Stimulated activated naive B cell treated with anti-CD40 and anti-IgM and Interleukin-4, amounts not matched to agents 10 μg/mL and 1 μg/mL and 100 μg/mL, for 72 hours (primary cell): Measurements from ENCODE around the gene POFUT2.

Source experiments
- ATAC-seq, 2 donors: fragments of 150-1000 bp; cut with Tn5 transposase; replicated peaks; 2 replicates each; pipeline ENCODE4 v1.10.0; 2021; ENCODE audit warnings: moderate library complexity in 1 of 2
- DNase-seq: peaks from one replicate; pipeline ENCODE4 v3.0.0; 2021
- H3K27ac Mint-ChIP-seq: one replicate; pipeline ENCODE4 v1.8.0; 2022; ENCODE audit warnings: mild to moderate bottlenecking, mixed read lengths
- H3K27me3 Mint-ChIP-seq, 2 donors: one replicate each; pipeline ENCODE4 v1.8.0; 2022; ENCODE audit warnings: mixed read lengths in 2 of 2
- H3K36me3 Mint-ChIP-seq, 2 donors: one replicate each; pipeline ENCODE4 v1.8.0; 2022; ENCODE audit warnings: mixed read lengths in 2 of 2, mild to moderate bottlenecking in 1 of 2
- H3K4me1 Mint-ChIP-seq, 2 donors: one replicate each; pipeline ENCODE4 v1.8.0; 2022; ENCODE audit warnings: mixed read lengths in 2 of 2, mild to moderate bottlenecking in 1 of 2
- H3K4me3 Mint-ChIP-seq, 2 donors: one replicate each; pipeline ENCODE4 v1.8.0; 2022; ENCODE audit warnings: mild to moderate bottlenecking in 2 of 2, mixed read lengths in 2 of 2, moderate library complexity in 1 of 2
- H3K9me3 Mint-ChIP-seq, 2 donors: one replicate each; pipeline ENCODE4 v1.8.0; 2022; ENCODE audit warnings: mixed read lengths in 2 of 2, mild to moderate bottlenecking in 1 of 2

The POFUT2 gene

DNA sequence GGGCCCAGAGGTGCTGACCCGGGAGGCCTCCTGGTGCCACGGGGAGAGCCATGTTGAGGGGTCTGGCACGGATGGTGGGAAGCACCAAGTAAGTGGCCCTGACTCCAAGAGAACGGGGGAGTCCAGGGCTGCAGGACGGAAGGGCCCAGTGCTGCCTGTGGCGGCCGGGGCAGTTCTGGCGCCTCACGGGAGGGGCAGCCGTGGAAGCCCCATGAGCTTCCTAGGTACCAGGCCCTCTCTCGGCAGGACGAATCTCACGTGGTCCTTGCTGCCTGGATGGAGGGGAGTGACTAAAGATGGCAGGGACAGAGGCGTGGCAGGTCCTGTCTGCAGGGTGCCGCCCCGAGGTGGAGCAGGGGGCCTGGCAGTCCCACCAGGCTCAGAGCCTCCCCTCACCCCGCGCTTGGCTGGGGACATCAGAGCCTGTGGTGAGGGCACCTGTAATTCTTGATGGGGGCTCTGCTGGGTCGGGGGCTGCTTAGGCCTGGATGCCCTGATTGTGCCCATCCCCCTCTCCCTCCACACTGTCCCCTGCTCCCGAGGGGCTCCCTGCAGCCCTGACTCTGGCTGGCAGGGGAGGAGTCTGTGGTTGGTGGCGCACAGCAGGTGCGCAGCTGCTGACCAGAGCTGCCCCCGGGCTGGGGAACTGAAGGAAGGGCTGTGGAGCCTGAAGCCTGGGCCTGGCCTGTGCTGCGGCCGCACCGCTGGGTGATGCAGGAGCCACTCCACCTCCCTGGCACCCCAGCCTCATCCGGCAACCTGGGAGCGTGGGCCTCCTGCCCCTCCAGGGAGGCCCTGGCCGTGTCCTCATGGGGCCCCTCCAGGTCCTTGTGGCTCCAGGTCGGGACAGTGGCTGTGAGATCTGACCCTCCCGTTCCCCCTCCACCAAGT lies 31.4 kb downstream of the POFUT2 start:
- H3K36me3 Mint-ChIP-seq, result no peaks in the 10 kb centered on the region
- no peak overlapping the region for H3K27ac Mint-ChIP-seq
- peaks cover 14 to 39% of the 10 kb centered on the region in 2 donors for H3K27me3 Mint-ChIP-seq
- H3K4me1 Mint-ChIP-seq, result peaks cover 0 to 23% of the 10 kb centered on the region in 2 donors
- no peak overlapping the region for H3K4me3 Mint-ChIP-seq
- peak in 1 of 2 donors; percentile 29 for ATAC-seq
- no peak for DNase-seq
- no peaks in the 10 kb centered on the region for H3K9me3 Mint-ChIP-seq

DNA sequence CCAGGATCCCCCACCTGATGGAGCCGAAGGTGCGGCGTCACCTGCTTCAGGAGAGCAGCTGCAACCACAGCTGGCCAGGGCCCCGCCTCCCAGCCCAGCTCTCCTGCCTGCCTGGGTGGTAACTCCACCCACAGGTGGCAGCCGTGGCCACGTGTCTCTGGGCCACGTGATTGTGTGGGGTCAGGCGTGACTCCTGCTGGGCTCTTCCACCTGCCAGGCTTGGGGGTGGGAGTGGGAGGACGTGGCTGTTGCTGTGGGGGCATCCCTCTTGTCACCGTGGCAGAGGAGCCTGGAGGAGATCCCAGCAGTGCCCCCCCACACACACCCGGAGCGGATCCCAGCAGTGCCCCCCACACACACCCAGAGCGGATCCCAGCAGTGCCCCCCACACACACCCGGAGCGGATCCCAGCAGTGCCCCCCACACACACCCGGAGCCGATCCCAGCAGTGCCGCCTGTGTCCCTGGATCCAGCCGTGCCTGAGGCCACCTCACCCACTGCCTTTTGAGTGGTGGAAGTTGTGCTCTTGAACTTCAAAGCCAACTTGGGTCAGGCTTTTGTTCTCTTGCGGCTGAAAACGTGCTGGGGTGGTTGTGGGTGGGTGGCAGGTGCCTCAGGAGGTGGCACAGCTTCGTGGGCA lies 32.2 kb downstream of the POFUT2 start:
- Mint-ChIP-seq H3K27ac (no peak overlapping the region), H3K36me3 (no peaks in the 10 kb centered on the region), H3K4me3 (no peak overlapping the region), H3K4me1 (peaks cover 0 to 23% of the 10 kb centered on the region in 2 donors), H3K9me3 (no peaks in the 10 kb centered on the region), H3K27me3 (peaks cover 14 to 43% of the 10 kb centered on the region in 2 donors)
- peak in 1 of 2 donors; percentile 40 for ATAC-seq
- DNase-seq, result no peak

DNA sequence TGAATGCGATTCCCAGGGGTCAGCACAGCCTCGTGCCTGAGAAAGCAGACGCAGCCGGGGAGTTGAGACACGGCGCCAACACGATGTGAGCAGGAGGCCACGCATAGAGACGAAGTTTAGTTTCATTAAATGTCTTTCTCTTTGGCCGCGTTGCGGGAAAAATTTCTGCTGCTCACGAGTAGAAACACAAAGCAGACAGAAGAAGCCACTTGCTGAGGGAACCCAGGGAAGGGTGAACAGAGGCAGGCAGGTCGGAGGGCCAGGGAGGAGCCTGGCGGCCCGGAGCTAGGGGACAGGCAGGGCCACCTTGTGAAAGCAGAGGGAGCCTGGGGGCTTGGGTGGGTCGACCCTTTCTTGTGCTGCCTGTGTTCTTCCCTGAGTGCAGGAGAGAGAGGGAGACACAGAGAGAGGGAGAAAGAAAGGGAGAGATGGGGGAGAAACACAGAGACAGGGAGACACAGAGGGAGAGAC lies 33.2 kb downstream of the POFUT2 start:
- Mint-ChIP-seq H3K4me1 (peaks cover 0 to 23% of the 10 kb centered on the region in 2 donors), H3K9me3 (no peaks in the 10 kb centered on the region), H3K27me3 (peaks cover 14 to 48% of the 10 kb centered on the region in 2 donors), H3K36me3 (no peaks in the 10 kb centered on the region), H3K4me3 (no peak overlapping the region), H3K27ac (no peak overlapping the region)
- ATAC-seq (no peak), DNase-seq (no peak)

DNA sequence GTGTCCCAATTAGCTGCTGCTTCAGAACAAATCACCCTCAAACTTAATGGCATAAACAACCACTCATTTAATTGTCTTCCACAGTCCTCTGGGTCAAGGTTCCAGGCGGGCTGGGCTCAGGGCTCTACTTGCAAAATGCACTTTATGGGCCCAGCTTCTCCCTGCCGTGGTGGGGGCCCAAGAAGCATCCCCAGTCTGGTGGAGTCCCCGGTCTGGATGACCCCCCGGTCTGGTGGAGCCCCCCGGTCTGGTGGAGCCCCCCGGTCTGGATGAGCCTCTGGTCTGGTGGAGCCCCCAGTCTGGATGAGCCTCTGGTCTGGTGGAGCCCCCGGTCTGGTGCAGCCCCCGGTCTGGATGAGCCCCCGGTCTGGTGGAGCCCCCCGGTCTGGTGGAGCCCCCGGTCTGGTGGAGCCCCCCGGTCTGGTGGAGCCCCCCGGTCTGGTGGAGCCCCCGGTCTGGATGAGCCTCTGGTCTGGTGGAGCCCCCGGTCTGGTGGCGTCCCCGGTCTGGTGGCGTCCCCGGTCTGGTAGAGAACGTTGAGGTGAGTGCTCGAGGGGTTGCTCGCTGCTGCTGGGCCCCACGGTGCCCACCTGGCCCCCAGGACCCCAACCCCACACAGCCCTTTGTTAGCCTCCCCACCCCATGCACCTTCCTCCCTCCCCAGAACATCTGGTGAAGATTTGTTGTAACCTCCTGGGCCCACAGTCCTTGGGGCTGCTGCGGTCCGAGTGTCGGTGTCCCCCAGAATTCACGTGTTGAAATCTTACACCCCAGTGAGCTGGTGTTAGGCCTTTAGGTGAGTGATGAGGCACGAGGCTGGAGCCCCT lies 33.8 kb downstream of the POFUT2 start:
- peaks cover 14 to 48% of the 10 kb centered on the region in 2 donors for H3K27me3 Mint-ChIP-seq
- no peak overlapping the region for H3K4me3 Mint-ChIP-seq
- DNase-seq, result no peak

DNA sequence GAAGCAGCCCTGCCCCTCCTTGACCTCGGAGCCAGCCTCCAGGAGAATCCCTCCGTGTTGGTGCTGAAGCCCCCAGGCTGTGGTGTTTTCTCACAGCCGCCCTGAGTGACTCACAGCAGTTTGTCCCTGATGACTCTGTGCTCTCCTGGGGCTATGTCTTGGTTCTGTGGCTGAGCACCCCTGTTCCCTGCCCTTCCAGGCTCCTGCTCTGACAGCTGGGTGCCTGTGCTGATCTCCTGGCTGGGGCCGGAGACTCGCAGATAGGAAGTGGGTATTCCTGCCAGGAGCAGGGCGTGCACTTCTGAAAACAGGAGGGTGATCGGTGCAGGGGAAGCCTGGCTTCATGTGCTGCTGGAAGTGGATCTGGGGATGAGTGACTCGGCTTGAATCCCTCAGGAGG lies 34.5 kb downstream of the POFUT2 start:
- no peak for DNase-seq
- ATAC-seq, result no peak
- Mint-ChIP-seq H3K36me3 (no peaks in the 10 kb centered on the region), H3K9me3 (no peaks in the 10 kb centered on the region), H3K4me1 (peaks cover 0 to 23% of the 10 kb centered on the region in 2 donors), H3K27me3 (peaks cover 14 to 42% of the 10 kb centered on the region in 2 donors), H3K27ac (no peak overlapping the region), H3K4me3 (no peak overlapping the region)

More for the DNA sequence above, 33.8 kb downstream of the POFUT2 start:
- ATAC-seq, result no peak
- Mint-ChIP-seq H3K27ac (no peak overlapping the region), H3K36me3 (no peaks in the 10 kb centered on the region), H3K9me3 (no peaks in the 10 kb centered on the region), H3K4me1 (peaks cover 0 to 23% of the 10 kb centered on the region in 2 donors)

DNA sequence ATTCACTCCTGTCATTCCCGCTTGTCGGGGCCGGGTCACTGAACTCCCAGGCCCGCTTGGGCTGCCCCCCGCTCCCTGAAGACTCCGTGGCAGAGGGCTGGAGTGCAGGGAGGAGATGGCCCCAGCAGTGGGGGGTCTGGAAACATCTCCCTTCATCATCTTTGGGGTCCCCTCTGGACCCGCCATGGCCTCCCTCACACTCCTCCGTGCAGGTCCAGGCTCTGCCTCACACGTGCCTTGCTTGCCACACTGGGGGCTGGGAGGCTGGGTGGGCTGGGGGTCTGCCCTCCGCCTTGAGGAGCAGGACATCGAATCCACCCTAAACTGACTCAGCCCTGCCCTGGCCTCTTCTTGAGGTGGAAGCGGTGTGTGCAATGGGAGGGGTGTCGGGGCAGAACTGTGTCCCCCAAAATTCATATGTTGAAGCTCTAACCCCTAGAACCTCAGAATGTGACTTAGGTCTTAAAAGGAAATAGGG lies 35.2 kb downstream of the POFUT2 start:
- H3K27me3 Mint-ChIP-seq, result peaks cover 18 to 40% of the 10 kb centered on the region in 2 donors
- H3K27ac Mint-ChIP-seq, result no peak overlapping the region
- no peak for ATAC-seq
- H3K36me3 Mint-ChIP-seq, result no peaks in the 10 kb centered on the region
- H3K4me3 Mint-ChIP-seq, result no peak overlapping the region
- DNase-seq, result no peak
- H3K9me3 Mint-ChIP-seq, result no peaks in the 10 kb centered on the region
- H3K4me1 Mint-ChIP-seq, result peaks cover 0 to 23% of the 10 kb centered on the region in 2 donors

DNA sequence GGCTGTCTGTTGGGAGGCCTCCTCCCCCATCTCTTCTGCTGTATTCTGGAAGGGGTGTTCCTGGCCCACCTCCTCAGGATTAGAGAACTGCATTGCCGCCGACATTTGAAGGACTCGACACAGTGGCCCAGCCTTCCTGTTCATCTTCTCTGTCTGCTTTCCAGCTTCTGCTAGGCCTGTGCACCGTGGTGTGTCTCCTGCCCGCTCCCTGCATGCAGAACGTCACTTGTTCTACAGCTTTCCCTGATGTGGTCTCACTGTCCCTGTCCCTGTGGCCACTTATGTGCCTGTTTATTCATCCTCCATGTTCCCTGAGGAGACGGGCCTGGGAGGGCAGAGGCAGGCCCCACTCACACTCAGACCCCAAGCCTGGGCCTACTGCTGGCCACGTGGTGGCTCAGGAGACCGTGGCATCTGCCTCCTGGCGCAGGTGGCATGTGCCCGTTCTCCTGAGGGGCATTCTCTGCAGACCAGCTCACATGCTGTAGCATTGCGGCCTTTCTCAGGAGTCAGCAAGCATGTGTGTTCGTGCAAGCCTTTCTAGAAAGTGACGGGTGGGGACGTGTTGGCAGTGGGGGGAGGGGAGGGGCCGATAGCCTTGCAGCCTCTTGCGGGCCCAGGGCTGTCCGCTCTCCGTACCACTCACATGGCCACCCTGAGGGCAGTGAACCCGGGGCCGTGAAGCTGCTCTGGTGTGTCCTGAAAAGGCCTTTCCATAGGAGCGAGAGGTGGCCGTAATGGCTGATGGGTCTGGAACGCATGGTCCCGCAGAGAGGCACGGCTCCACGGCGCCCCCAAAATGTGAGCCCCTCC lies 35.9 kb downstream of the POFUT2 start:
- peaks cover 20 to 36% of the 10 kb centered on the region in 2 donors for H3K27me3 Mint-ChIP-seq
- no peaks in the 10 kb centered on the region for H3K36me3 Mint-ChIP-seq
- no peak overlapping the region for H3K27ac Mint-ChIP-seq
- H3K4me1 Mint-ChIP-seq, result peaks cover 0 to 17% of the 10 kb centered on the region in 2 donors
- DNase-seq, result no peak
- no peak overlapping the region for H3K4me3 Mint-ChIP-seq
- ATAC-seq, result no peak
- H3K9me3 Mint-ChIP-seq, result no peaks in the 10 kb centered on the region

DNA sequence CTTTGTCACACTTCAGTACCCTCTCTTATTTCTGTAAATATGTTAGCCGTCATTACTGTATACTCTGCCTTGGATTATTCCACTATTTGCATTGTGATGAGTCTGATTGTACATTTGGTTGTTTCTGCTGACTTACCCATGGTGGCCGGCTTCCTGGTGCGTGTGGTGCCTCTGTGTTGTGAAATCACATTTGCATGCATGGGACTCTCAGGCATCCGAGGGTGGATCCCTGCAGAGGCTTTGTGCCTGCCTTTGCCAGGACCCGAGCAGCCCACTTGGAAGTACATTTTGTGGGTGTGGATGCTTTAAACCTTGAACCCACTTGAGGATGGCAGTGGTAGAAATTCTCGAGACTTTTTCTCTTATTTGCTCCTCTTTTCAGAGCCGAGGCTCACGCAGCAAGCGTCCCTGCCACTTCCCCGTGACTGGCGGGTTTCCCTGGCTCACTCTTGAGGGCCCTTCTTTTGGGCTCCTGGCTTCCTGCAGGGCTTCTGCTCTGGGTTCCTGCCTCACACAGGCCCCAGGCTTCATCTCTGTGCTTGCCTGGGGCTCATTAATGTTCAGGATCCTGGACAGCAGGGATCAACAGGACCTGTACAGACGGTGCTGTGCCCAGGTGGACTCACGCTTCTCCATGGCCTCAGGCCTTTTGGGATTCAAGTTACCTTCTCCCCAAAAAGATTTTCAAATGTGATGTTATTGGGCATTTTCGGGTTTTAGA lies 36.6 kb downstream of the POFUT2 start:
- Mint-ChIP-seq H3K36me3 (no peaks in the 10 kb centered on the region), H3K4me3 (no peak overlapping the region), H3K4me1 (peaks cover 0 to 10% of the 10 kb centered on the region in 2 donors), H3K27me3 (peaks cover 22 to 38% of the 10 kb centered on the region in 2 donors), H3K9me3 (no peaks in the 10 kb centered on the region), H3K27ac (no peak overlapping the region)
- ATAC-seq, result no peak
- no peak for DNase-seq

DNA sequence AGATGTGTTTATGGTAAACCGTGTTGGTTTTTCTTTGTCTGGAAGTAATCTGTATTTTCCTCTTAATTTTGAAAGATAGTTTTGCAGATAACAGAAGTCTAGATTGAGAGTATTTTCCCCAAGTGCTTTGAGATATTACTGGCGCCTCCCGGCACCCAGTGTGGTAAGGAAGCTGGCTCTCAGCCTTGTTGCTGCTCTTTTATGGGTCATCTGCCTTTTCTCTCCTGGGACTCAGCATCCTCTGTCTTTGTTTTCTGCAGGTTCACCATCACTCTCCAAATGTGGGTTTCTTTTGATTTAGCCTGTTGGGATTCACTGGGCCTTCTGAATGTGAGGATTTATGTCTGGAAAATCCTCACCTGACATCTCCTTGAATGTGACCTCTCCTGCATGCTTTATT lies 37.4 kb downstream of the POFUT2 start:
- H3K27me3 Mint-ChIP-seq, result peaks cover 26 to 40% of the 10 kb centered on the region in 2 donors
- H3K9me3 Mint-ChIP-seq, result no peaks in the 10 kb centered on the region
- H3K27ac Mint-ChIP-seq, result no peak overlapping the region
- peaks cover 0 to 6% of the 10 kb centered on the region in 2 donors for H3K4me1 Mint-ChIP-seq
- DNase-seq (no peak), ATAC-seq (no peak)
- H3K4me3 Mint-ChIP-seq, result no peak overlapping the region
- no peaks in the 10 kb centered on the region for H3K36me3 Mint-ChIP-seq

DNA sequence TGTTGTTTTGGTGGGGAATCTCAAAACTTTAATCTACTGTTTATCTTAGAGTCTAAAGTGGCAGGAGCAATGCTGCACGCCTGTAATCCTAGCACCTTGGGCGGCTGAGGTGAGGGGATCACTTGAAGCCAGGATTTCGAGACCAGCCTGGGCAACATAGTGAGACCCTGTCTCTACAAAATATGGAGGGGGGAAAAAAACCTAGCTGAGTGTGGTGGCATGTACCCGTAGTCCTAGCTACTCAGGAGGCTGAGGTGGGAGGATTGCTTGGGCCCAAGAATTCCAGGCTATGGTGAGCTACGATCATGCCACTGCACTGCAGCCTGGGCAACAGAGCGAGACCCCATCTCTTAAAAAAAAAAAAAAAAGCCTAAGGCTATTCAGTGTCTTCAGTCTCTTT lies 38.1 kb downstream of the POFUT2 start:
- Mint-ChIP-seq H3K9me3 (no peaks in the 10 kb centered on the region), H3K4me3 (no peak overlapping the region), H3K4me1 (peaks cover 0 to 2% of the 10 kb centered on the region in 2 donors), H3K36me3 (no peaks in the 10 kb centered on the region), H3K27me3 (peaks cover 24 to 36% of the 10 kb centered on the region in 2 donors), H3K27ac (no peak overlapping the region)
- no peak for DNase-seq
- ATAC-seq, result no peak

DNA sequence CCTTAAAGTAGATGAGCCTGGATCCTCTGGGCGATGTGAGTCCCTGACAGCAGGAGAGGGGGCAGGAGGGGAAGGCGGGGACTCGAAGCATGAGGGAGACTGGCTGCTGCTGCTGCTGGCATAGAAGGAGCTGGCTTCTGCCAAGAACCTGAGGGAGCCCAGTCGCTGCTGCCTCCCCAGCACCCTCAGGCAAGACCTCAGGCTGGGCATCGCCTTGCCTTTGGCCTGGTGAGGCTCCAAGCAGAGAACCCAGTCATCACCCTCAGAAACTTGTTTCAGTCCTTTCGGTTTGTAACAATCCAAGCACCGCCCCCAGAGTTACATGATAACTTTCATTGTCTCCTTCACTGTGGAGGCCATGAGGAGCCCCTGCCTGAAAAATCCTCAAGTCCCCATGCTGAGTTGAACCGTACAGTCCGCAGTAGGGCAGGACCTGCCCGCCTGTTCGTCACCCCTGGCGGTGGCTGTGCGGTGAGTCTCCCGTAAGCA lies 38.8 kb downstream of the POFUT2 start:
- Mint-ChIP-seq H3K4me1 (no peaks in the 10 kb centered on the region), H3K27me3 (peaks cover 24 to 37% of the 10 kb centered on the region in 2 donors), H3K27ac (no peak overlapping the region), H3K36me3 (peaks cover 1 to 5% of the 10 kb centered on the region in 2 donors), H3K4me3 (no peak overlapping the region), H3K9me3 (peaks cover 6% of the 10 kb centered on the region in 2 donors)
- ATAC-seq, result no peak
- no peak for DNase-seq

DNA sequence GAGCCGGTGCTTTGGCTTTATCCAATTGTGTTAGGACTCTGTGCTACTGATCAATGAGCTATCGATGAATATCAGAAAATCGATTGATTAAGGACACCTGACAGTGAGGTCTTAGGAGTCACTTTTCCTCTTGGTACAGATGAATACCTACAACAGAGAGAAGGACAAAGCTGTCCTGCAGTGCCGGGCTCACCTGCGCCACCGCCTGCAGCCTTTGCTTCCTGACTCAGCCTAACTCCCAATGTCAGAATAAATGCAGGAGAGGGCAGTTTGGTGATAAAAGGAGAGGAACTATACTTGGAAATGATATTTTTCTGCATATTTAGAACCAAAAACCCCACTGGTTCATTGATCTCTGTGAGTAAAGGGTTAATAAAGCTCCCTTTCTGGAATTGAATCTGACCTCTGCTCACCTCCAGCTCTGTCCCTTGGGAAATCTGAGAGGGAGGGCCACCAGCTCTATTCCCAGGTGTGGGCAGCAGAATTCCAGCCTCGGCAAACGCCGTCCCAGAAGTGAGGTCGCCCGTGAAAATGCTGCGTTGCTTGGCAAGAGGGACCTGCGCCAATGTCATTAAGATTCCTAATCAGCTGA lies 39.3 kb downstream of the POFUT2 start:
- peaks cover 10 to 12% of the 10 kb centered on the region in 2 donors for H3K9me3 Mint-ChIP-seq
- H3K27ac Mint-ChIP-seq, result no peak overlapping the region
- H3K4me3 Mint-ChIP-seq, result no peak overlapping the region
- no peaks in the 10 kb centered on the region for H3K4me1 Mint-ChIP-seq
- H3K36me3 Mint-ChIP-seq, result peaks cover 1 to 5% of the 10 kb centered on the region in 2 donors
- no peak for ATAC-seq
- H3K27me3 Mint-ChIP-seq, result peaks cover 30 to 42% of the 10 kb centered on the region in 2 donors
- DNase-seq, result no peak
